Stimulated activated CD8-positive, alpha-beta memory T cell treated with anti-CD3 and anti-CD28 coated beads, Interleukin-2, amount 100 ng/mL, for 1 hour (primary cell): Measurements from ENCODE around the gene FYCO1.
A peak's percentile ranks its signal among the peaks of the same experiment; 100 is the strongest.
"Not testable (repeated sequence)": the region's sequence is repeated elsewhere in the genome, so short reads cannot be mapped to it uniquely, and the experiment has no call there.

ENCODE experiments used
- DNase-seq, 2 donors: peaks; one replicate each; pipeline ENCODE4 v3.0.0-alpha.2; 2020; ENCODE audit warnings: low read depth in 2 of 2

The FYCO1 gene

GRCh38 chr3:46010519-46011113 lies 15.0 kb upstream of the FYCO1 start:
- no peak for DNase-seq

- no peak for DNase-seq
These were observed 12.4 kb upstream of the FYCO1 start for GRCh38 chr3:46008058-46008457.

- DNase-seq: no peak
These were observed 11.7 kb upstream of the FYCO1 start for GRCh38 chr3:46007280-46007679.

DNA sequence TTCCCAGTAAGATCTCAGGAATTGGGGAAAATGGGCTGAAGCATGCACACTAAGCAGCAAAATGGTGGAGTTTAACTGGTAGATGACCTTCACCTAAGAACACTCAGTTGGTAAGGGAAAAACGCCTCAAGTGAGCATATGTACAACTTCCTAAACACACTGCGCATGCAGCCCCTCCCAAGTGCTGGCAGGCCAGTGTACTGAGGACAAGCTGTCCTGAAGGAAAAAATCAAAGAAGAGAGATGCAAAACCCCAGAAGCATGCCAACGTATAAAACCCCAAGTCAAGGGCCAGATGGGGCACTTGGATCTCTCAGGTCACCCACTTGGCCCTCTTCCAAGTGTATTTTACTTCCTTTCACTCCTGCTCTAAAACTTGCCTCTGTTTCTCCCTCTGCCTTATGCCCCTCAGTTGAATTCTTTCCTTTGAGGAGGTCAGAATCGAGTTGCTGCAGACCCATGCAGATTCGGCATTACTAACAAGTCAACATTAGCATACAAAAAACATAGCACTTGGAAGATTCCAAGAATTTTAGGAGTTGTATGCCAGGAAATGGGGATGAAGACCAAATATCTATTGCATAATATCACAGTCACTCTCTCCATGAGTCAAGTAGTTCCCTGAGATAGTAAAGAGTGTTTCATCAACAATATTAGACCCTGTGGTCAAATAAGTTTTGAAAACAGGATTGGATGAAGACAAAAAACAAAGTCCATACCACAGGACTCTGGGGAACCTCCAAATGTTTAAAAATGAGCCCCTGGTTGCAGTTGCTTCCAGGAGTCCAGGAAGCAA lies 10.8 kb upstream of the FYCO1 start:
- no peak for DNase-seq

DNA sequence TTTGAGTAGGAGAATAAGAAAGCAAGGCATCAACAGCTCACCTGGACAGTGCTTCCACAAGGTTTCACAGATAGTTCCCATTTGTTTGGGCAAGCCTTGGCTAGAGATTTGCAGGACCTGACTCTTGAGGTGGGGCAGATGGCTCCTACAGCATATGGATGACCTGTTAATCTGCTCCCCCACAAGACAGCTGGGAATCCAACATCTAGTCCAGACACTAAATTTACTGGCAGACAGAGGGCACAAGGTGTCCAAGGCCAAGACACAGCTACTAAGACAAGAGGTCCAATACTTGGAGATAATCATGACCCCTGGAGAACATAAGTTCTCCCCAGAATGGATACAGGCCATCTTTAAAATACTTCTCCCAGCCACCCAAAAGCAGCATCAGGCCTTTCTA lies 8.1 kb upstream of the FYCO1 start:
- not testable (repeated sequence) for DNase-seq

DNA sequence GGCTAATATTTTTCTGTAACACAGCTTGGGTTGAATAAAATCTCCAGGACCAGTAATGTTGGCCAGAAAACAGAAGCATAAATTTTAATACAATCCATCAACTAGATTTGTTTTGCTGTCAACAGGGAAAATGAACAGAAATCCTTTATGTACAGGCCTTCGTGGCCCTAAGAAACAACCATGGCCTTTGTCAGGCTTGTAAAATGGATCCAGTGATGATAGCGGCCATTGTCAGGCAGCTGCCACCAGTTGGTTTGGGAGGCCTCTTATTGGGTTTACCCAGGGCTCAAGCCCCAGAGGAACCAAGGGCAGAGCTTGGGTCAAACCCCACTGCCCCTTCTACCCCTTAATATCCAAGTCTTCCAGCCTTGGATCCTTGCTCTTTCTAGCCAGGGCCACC lies 5.6 kb upstream of the FYCO1 start:
- no peak for DNase-seq

GRCh38 chr3:45997942-45998341 lies 2.3 kb upstream of the FYCO1 start:
- DNase-seq: no peak

DNA sequence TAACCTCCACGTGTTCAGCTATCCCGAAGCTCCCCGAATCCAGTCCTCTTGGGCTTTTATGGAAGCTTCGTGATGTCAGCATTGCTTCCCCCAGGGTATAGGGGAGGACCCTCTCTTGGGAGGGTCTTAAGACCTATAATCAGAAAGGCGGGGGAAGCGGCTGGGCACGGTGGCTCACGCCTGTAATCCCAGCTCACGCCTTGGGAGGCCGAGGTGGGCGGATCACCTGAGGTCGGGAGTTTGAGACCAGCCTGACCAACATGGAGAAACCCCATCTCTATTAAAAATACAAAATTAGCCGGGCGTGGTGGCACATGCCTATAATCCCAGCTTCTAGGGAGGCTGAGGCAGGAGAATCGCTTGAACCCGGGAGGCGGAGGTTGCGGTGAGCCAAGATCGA lies 1.9 kb upstream of the FYCO1 start:
- not testable (repeated sequence) for DNase-seq

DNA sequence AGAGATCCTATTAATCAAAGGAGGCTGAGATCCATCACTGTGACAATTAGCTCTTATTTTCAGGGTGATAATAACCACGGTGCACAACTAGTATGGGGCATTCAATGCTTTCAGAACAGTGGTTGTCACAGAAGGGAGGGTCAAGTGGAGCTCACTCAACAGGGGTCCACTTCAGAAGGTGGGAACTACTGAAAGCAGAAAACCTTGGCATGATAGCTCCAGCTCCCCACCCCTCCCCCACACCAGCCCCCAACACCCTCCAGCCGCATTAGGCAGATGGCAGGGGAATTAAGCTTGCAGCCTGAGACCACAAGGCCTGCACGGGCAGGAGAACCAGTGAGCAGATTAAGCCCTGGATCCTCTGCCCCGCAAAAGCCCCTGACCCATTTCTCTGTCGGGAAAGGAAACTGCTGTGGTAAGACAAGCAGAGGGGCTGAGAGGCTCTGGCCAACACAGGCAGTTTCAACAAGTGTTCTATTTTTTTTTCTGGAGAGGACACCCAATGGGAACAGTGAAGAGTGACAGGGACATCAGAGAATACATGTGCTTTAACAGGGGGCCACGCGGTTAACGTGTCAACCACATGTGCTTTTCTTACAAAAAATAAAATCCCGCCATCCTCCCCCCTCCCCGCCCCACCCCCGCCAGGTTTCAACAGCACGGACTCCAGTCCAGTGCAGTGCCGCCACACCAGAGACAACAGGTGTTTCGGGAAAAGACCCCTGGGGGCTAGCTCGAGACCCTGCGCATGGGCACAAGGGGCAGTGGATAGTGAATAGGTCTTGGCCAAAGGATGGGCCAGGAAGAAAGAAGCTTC lies 997 bp downstream of the FYCO1 start:
- DNase-seq: peak; percentile 24 to 29

DNA sequence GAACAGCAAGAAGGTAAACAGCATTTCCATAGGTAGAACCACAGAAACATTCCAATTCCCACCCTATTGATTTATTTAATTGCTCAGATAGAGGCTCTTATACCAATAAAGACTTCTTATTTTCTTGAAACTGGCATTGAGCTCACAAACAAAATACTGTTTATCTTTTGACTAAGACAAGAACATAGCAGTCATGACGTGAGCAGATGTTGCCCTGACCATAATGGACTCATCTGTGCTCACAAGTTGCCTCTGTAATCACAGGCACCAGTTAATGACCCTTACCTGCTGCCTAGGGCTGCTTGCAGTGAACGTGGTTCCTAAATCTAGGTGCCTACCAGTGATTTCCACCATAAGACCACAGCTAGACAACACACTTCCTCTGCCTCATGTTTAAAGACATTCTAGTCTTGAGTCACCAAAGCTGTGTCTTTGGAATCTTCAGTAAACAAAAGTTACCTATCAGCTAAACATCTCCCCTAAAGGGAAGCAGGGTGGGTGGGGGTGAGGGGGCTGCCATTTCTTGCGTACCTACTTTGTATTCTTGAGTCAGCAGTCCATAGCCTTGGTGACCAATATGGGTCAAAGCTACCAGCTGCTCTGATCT lies 2.1 kb downstream of the FYCO1 start:
- no peak for DNase-seq

- no peak for DNase-seq
These were observed 2.8 kb downstream of the FYCO1 start for GRCh38 chr3:45992821-45993221.

DNA sequence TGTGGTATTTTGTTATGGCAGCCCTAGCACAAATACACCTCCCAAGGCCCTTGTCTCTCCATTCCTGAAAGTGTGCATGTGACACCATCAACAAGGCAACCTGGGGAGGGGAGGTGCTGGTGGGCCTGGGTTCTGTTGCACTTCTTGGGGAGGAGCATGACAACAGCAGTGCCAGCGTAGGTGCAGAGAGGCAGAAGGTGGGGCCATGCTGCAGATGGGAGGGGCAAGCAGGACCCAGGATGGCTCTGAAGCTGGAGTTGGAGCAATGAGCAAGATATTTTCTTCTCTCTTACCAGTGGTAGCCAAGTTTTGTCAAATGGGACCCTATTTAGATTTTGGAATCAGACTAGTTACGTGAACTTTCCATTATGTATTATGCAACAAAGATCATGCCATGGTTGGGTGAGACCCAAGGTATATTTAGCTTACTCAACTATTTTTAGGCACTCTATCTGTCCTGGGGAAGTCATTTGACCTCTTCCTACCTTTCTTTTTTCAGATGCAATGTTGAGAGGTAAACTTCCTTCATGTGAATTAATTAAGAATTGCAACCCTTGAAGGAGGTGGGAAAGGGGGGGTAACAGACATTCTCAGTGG lies 3.4 kb downstream of the FYCO1 start:
- DNase-seq: no peak

DNA sequence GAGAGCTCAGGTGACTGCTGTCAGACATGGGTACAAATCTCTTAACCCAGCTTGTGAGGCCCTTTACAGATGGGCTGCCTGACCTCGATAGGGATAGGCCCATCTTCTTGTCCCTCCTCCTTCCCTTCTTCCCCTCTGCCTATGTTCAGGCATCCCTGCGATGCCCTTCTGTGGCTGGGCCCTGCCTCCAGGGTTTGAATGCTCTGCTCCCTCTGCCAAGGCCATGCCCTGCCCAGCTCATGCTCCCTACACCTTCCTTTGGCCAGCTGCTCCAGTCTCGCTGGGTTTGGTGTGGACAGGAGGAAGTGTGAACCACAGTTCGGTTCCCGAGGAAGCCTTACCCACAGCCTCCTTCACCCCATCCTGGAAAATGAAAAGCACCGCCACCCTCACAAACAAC lies 4.3 kb downstream of the FYCO1 start:
- DNase-seq: no peak

- no peak for DNase-seq
These were observed 5.4 kb downstream of the FYCO1 start for GRCh38 chr3:45990181-45990580.

DNA sequence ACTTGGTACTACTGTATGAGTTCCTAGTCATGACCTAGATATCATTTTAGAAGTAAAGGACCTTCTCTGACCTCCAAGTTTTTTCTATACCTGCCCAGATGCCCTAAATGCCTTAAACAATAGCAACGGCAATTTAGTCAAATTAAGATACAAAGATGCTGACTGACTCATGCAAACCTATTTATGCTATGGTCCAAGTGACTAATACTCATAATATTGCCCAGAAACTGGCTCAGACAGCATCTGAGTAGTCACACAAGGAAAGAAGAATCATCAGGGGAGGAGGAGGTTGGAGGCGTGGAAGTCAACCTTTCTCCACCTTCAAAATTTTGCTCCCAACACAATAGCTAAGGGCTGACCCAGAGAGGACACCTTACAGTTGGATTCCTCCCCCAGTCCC lies 6.8 kb downstream of the FYCO1 start:
- DNase-seq: no peak

DNA sequence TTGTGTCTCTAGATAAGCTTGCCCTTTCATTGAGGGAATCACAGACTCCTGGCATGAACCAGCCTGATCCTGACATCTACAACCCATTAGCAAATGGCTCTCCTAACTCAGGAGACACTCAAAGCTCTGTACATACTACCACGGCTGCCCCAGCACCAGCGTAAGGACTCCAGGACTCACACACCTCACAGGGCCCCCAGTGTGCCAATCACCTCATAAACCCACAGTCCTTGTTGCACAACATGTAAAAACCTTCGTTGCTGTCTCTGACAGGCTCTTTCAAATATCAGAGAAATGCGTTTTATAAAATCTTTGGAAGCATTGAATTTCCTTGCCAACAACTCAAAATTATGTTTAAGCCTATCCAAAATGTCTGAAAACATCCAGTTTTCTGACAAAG lies 7.3 kb downstream of the FYCO1 start:
- no peak for DNase-seq

DNA sequence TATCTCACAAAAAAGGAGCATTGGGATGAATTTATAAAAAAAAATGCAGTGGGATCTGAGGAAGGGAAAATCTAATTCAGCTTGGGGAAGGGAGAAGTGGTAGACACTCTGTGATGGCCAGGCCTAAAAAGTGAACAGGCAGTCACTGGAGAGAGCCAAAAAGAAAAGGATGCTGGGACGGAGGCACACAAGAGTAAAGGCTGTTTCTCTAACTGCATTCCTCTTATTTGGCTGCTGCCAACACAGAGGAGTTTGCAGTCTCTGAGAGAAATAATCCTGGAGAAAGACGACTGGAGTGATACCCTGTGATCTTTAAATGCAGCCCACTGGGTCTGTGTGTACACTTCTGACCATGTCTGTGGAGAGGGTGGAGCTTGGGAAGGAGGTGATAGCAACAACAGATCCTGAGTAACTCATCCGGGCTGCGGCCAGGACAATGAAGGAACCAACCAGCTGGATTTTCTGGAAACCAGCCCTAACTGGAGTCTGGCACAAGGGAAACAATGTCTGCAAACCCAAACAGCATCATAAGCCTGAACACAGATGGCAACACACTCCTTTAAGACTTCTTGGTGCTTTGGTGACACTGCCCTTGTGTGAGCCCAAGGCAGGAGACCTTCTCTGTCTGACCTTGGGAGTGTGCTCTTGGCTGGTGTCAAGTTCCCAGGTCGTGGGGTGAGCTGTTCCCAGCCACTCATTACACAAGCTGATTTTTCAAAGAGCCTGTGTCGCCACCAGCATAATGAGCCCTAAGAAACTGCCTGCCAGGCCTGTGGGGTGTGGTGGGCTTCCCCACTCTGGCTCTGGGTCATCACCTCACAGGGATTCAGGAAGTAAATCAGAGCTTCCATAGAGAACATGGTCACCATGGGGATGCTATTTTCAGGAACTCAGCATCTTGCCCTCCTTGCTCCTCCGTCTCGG lies 8.0 kb downstream of the FYCO1 start:
- no peak for DNase-seq

GRCh38 chr3:45986303-45986982 lies 9.2 kb downstream of the FYCO1 start:
- DNase-seq: no peak

DNA sequence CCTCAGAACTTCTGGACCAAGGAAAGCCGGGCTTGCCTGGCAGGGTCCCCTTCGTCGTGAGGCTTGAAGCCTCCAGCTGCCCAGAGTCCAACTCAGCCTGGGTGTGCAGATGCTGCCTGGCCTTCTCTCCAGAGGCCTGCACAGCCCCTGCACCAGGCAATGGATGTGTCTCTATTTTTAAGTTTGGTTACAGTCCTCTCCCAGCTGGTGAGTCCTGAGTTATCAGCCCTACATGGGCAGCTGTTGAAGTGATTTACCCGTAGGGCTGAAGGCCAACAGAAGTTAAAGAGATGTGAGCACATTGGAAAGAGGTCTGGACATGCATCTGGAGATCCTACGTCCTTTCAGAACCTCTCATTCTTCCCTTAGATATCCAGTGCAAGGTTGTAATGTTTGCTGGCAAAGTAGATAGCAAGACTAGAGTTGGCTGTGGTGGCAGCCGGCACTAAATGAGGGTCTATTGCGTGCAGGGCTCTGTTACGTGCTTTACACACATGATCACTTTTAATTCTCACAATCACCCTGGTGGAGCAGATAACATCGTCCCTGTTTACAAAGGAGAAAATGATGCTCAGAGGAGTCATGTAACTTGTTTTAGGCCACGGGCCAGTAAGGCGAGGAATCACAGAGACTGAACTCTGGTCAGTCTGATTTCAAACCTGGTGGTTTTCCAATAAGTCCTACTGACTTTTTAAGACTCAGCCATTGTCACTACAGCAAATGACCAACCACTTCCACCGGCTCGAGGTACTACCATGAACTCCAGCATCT lies 9.9 kb downstream of the FYCO1 start:
- DNase-seq: no peak
